Subcutaneous adipose tissue (tissue), 4 donors: ENCODE data around the gene ETV1. TPM values are rescaled to one million over a fixed set of nuclear protein-coding genes. Genes with fewer than 3 reads are reported as not detected.

Experiments used
- CTCF ChIP-seq: fragments of 450-650 bp; IDR thresholded peaks from one replicate; pipeline ENCODE4 v1.5.1; 2016; ENCODE audit warnings: low read depth, mild to moderate bottlenecking, control low read depth, antibody characterized with exemption, moderate library complexity
- total RNA-seq, 4 donors: library from RNA; depleted of rRNA; stranded (reverse); fragments of >200 nt; gene quantifications; one replicate each; pipeline ENCODE4 v1.1.0, GENCODE V29; 2016

Gene ETV1
- total RNA-seq, 4 donors from 2014 or later, result 0.88 to 3.6 (median 1.8) TPM

DNA sequence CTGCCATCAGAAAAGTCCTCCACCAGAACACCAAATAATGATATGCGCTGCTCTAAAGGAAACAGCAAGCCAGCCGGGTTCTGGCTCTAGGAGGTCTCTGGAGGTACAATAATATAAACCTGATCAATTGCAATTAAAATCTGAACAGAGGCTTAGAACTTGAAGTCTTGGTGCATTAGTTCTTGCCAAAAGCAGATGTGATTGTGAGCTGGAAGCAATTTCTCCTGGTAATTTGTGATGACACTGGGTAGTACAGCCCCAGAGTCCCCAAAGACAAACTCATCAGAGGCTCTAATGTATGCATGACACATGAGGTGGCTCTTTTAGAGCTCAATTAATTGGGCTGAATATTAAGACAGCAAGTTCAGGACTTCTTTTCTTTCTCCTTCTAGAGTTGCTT lies 3.3 kb downstream of the ETV1 start:
- TF ChIP-seq CTCF, result no peak

GRCh38 chr7:13984831-13985685 lies 4.4 kb downstream of the ETV1 start:
- TF ChIP-seq CTCF, result no peak

DNA sequence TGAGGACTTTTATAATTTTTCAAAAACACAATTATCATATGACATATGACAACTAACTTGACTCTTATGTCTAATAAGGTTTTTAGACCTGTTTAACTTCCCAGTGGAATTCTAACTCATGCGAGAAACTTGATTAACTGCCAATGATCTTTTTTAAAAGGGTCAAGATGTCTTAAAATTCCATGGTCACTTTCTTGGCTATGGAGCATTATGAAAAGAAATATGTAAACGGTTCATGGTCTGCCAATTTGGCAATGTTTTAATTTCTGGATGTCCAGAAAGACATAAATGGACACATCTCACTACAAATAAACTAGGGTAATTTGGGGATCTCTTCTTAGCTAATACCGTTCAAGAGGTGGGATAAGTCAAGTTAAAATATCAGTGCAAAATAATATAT lies 5.4 kb downstream of the ETV1 start:
- no peak for TF ChIP-seq CTCF

DNA sequence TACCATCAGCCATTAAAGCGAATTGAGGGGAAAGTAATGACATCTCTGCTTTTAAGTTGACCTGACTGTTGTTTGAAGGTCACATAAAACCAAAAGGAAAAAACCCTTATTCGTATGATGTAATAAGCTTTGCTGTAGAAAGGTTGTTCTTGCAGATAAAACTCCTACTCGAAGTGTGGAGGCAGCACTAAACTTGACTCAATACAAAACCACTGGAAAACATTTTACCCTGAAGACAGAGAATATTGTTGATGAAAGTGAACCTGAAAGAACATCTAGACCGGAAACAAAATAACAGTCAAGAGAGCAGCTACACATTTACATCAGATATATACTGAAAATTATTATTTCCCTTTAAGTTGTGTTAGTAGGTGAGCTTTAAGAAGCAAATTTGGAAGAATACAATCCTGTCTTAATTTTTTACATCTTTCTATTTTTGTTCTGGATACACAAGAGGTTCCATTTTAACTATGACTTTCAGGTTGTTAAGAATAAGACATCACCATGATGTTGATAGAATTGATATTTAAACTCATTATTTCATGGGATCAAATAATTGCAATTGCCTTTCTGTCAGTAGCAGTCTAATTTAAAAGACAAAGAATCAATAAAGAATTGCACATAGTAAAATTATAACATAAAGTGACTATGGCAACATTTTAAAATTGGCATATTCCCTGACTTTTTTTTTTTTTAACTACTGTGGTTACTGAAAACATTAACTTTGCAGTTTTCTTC lies 6.4 kb downstream of the ETV1 start:
- TF ChIP-seq CTCF, result no peak

DNA sequence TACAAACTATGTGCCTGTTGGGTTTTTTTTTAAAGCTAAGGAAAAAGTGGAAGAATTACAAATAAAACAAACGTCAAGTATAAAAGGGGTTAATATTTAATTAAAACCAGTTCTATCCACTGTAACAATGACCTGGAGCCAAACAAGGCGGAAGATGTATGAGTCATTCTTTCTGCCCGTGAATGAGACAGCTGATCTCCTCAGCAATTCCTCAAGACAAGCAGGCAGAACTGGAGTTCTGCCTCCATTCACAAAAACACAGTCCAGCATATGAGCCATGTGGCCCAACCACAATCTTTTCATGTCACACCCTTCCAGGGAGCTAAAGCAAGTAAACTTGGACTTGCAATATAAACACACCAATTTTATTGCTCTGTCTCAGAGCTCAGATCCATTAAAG lies 8.4 kb downstream of the ETV1 start:
- TF ChIP-seq CTCF, result no peak

- TF ChIP-seq CTCF, result no peak
Observed at GRCh38 chr7:13980474-13980873, 9.0 kb downstream of the ETV1 start.

DNA sequence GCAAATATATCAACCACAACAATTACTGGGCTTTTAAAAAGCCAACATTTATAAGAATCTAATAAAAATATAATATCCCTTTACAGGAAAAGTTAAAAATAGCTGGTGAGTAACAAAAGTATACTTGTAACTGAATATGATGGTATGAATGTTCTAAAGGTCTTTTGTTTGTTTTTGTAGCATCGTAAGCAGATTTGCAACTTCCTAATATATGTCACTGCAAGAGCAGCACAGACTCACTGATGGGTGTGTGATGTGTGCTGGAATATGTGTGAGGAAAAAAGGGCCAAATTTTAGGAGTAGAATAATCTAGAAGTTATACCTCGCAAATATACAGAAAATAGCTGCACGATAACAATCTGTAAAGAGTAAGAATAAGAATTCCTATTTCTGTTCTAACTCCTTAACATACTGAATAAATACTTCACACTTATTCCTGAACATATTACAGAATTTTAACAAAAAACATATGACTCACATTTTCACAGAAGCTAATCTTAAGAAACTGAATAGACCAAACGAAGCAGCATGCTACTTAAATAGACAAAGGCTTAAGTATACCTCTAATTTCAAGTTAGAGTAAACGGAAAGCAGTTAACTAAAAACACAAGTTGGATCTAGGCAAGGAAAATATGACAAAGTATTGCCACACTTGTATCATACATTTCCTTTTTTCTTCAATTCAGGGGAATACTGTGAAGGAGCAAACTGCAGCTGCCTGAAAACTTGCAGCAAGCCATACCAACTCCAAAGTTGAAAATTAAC lies 9.6 kb downstream of the ETV1 start:
- TF ChIP-seq CTCF, result no peak
